ENCODE measurements around the gene NCAPG.

The NCAPG gene

DNA sequence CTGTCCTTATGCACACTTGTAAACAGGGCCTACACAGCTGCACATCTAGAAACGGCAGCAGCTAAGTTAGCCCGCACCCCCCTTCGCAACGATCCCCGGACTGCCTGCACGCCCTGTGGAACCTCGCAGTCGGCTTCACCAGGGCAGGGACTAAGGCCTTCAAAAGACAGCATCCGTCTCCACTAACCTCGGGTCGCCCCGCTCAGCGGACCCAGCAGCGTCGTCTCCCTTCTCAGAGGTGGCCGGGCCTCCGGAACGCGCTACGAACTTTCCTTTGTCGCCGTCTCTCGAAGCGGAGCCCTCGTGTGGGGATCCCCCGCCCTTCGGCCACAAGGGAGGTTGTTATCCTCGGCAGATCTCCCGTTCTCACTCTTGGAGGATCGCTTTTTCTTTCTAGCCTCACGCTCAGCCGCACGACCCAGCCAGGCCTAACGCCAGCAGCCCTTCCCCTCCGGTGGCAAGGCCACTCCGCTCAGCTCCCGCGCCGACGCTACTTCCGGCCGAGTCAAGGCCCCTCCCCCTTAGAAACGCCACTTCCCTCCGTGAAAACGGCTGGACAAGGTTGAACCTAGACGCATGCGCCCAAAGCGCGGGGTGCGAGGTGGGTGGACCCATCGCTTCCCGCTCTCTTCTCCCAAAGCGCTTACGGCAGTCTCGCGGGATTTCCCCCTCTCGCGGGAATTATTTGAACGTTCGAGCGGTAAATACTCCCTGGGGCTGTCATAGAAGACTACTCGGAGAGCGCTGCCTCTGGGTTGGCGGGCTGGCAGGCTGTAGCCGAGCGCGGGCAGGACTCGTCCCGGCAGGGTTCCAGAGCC is at the start of gene NCAPG, which contains the start of gene DCAF16:
Gene NCAPG, plus strand, starts transcription at position 720 of the 818 bp plus-strand sequence. CDS start 99 bp downstream, outside the sequence.
Gene DCAF16, minus strand, starts transcription at position 498 of the 818 bp plus-strand sequence. CDS start 6,616 bp downstream, outside the sequence.
- peak; percentile 99 to 100 for DNase-seq

DNA sequence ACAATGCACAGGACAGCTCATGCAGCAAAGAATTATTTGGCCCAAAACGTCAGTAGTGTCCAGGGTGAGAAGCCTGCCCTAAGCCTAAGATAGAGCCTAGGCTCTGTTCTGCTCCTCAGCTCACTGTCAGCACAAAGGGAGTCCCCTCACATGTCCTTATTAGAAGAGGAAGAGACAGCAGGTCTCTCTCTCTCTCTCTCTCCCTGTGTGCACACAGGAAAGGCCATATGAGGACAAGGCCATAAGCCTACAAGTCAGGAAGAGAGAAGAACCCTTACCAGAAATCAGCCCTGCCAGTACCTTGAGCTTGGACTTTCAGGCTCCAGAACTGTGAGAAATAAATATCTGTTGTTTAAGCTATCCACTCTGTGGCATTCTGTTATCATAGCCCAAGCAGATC is 49.7 kb upstream of the NCAPG start:
- no peak for DNase-seq

DNA sequence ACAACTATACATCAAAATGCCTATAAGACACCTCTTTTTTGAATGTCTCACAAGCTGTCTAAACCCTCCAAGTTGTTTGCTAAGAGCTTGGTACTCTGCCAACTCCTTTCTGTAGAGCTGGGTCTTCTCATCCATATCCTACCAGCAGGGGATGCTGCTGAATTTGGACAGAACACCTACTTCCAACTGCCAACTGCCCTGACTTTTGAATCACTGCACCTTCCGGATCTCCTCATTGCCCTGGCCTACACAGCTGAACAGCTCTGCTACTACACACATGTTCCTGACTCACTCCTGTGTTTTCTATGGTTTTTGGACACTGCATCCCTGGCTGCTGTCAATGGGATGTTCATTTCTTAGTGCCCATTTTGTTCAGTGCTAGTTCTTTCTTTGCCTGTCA is 48.1 kb upstream of the NCAPG start:
- DNase-seq, result peak in 1 of 2 experiments; percentile 19

DNA sequence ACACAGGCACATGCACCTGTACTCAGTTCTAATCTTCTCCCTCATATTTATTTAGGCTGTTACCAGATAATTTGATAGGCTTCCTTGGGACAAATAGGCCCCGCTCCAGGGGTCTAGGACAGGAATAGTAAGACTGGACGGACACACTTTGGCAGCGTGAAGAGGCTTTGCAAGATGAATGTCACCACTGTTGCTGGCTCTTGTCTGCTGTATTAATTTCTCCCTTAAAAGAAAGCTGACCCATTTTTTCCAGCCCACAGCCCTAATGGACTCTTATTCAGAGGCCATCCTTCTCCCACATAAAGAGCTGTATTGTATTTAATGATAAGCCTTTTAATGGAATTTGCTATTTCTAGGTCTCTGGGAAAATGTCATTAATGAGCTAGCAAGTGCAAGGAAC is 47.4 kb upstream of the NCAPG start:
- no peak for DNase-seq

DNA sequence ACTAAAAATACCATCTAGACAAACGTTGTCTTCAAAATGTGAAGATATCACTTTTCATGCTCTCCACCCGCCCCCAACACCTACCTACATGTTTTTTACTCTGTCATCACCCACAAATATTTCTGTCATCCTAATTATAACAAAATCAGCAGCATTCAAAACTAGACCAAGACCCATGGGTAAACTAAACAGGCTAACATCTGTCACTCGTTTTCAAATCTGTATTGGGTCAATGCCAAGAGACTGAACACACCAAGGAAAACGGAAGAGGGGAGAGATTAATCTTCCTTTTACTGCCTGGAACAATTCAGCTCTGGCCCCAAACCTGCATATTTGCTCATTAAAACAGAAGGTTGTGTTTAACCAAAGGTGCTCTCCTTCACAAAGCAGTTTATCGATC is 46.8 kb upstream of the NCAPG start:
- no peak for DNase-seq

GRCh38 chr4:17765514-17766286 is 45.1 kb upstream of the NCAPG start:
- no peak for DNase-seq

DNA sequence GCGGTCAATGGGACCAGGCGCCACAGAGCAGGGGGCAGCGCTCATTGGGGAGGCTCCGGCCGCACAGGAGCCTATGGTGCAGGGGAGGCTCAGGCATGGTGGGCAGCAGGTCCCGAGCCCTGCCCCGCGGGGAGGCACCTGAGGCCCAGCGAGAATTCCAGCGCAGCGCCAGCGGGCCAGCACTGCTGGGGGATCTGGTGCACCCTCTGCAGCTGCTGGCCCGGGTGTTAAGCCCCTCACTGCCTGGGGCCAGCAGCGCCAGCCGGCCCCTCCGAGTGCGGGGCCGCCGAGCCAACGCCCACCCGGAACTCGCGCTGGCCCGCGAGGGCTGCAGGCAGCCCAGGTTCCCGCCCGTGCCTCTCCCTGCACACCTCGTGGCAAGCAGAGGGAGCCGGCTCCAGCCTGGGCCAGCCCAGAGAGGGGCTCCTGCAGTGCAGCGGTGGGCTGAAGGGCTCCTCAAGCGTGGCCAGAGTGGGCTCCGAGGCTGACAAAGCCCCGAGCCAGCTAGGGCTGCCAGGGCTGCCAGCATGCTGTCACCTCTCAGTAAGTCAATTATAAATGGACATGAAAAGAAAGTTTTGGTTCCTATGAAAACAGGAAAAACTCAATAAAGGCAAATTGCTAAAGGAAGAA is 43.8 kb upstream of the NCAPG start:
- DNase-seq, result no peak

- DNase-seq, result no peak
These were observed 41.2 kb upstream of the NCAPG start for GRCh38 chr4:17769406-17770174.

- DNase-seq, result no peak
These were observed 39.9 kb upstream of the NCAPG start for GRCh38 chr4:17770845-17771244.

DNA sequence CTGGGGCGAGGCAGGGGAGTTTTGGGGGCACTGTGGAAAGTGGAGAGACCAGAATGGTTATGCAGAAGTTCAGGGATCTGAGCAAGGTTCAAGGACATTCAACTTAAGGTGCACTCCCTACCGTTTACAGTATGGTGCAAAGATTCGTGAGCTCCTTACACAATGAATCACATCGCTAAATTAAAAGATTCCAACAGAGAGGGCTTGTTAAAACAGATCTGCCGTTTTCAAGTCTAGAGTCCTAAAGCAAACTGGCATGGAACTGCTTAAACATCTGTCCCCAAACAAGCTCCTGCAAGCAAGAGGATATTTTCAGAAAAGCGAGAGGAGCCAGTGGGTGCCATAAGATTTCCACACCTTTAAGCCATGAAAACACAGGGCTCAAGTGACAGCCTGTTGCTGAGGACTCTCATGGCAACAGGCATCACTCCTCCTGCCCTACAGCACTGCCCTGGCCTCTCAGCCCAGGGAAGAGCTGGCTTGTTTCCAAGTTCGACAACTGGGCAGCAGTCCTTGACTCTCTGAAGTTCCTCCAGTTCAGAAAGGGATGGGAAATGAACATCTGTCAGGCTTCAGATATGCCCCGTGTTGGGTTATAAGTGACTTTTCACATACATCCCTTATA is 39.4 kb upstream of the NCAPG start:
- DNase-seq, result peak; percentile 22 to 60

GRCh38 chr4:17773135-17773698 is 37.6 kb upstream of the NCAPG start:
- DNase-seq, result no peak

- no peak for DNase-seq
These were observed 32.3 kb upstream of the NCAPG start for GRCh38 chr4:17778431-17778830.

- DNase-seq, result no peak
These were observed 30.1 kb upstream of the NCAPG start for GRCh38 chr4:17780501-17781299.

DNA sequence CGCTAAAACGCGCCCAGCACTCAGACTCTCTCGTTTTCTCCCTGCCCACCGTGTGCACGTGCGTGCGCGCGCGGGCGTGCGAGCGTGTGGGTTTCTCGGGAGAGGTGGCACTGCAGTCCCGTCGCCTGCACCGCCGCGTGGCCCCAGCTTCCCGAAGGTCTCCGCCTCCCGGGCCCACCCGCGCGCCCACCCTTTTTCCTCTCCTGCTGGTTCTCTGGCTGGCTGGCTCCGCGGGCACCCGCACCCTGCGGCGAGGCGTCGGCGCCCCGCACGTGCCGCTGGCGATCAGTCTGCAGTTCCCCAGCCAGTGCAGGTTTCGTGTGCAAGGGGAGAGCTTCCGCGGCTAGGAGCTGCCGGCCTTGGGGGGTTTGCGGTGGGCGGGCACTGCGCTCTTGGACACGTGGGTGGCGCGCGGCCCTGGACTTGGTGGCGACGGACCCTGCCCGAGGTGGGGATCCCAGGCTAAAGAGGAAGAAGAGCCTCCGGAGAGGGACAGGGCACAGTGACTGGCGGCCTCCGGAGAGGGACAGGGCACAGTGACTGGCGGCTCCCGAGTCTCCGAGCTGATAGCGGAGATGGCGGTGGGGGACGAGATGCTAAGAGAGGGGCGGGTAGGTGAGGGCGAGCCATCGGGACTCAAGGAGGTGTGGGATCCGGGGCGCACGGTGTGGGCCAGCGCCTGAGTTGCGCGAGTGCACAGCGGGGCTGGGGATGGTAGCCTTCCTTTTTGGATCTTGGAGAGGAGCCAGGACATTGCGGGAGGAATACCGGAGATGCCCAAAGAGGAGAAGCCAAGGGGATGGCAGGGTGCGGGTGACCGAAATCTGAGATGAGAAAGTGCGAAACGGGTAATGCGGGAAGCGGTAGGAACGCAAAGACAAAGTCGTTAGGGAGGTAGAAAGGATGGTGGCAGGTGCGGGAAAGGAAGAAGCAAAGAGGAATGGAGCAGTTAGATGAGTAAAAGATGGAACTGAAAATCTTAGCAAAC is 29.2 kb upstream of the NCAPG start, which contains the start of gene FAM184B:
Gene FAM184B, minus strand, starts transcription at position 322 of the 988 bp plus-strand sequence. CDS start 322 bp downstream, outside the sequence.
- DNase-seq, result no peak

GRCh38 chr4:17785858-17786257 is 24.9 kb upstream of the NCAPG start:
- DNase-seq, result no peak

GRCh38 chr4:17786567-17786966 is 24.2 kb upstream of the NCAPG start:
- DNase-seq, result no peak

DNA sequence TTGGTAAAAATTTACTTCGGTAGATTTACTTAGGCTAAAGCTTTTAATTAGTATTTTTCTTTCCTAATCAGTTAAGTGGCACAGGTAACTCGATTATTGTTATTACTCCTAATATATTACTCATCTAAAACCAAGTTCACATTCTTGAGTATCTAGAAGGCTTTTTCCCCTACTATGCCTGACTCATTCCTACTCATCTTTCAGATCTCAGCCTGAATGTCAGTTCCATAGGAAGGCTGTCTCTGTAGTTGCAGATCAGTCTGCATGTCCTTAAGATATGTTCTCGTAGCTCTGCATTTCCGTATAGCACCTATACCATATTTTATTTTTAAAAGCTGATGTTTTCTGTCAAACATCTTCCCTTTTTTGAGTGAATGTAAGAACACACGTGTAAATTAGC is 23.5 kb upstream of the NCAPG start:
- DNase-seq, result no peak

DNA sequence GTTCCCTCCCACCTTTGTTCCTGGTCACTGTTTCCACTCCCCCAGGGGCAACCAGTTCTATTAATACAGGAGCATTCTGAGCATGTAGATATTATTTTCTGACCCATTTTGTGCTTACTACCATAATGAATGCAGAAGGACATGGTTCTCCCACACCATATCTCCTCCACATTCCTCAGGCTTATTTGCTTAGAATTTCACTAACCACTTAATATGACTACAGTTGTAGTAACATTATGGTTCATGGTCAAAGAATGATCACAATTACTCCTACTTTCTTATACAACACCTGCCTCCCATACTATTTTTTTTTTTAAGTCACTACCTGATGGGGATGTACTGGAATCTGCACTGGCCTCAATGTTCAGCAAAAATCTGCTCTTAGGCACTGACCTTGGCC is 21.8 kb upstream of the NCAPG start:
- no peak for DNase-seq

DNA sequence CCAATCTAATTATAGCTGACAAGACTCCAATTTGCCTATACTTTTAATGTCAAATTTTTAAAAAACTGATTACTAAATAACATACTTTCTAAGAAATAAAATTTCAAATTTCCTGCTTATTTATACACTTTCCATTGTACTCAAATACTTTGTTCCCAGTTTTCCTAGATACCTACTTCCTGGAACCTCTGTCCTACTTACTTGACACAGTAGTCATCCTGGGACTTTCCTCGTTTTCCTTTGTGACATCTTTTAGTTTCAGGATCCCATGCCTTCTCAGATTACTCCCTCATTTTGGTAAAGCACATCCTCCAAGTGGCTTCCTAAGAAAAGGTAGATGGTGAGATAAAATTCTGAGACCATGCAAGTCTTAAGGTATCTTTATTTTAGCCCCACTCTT is 16.0 kb upstream of the NCAPG start:
- no peak for DNase-seq

- no peak for DNase-seq
These were observed 13.0 kb upstream of the NCAPG start for GRCh38 chr4:17797808-17798207.
